HepG2 (cell line): ENCODE results near the gene APOC4. TPM values are rescaled to one million over a fixed set of nuclear protein-coding genes. Genes with fewer than 3 reads are reported as not detected.

ENCODE experiments used
- CEBPZ ChIP-seq: IDR thresholded peaks from 2 replicates; pipeline ENCODE4 v1.6.1; 2012; ENCODE audit warnings: low read length, improper control_type of control experiment
- GABPA ChIP-seq, 2 experiments: IDR thresholded peaks; 2 replicates each; pipeline ENCODE4 v1.6.1; 2011 to 2016; ENCODE audit warnings: low read depth in 2 of 2, low read length in 1 of 2, missing biosample characterization in 1 of 2, missing genetic modification characterization in 1 of 2
- KLF6 ChIP-seq: IDR thresholded peaks from 2 replicates; pipeline ENCODE4 v1.8.0; 2016; ENCODE audit warnings: missing biosample characterization, missing genetic modification reagents
- SNAPC4 ChIP-seq: sonication (generic); formaldehyde crosslinking; IDR thresholded peaks from 2 replicates; pipeline ENCODE4 v1.4.0; 2020; ENCODE audit warnings: mild to moderate bottlenecking, missing genetic modification reagents
- THAP8 ChIP-seq: sonication (generic); formaldehyde crosslinking; IDR thresholded peaks from 2 replicates; pipeline ENCODE4 v1.5.1; 2020; ENCODE audit warnings: missing genetic modification reagents, mild to moderate bottlenecking, borderline replicate concordance
- ZNF121 ChIP-seq: sonication (generic); formaldehyde crosslinking; IDR thresholded peaks from 2 replicates; pipeline ENCODE4 v1.5.0; 2020; ENCODE audit warnings: mild to moderate bottlenecking, missing genetic modification reagents
- ZNF546 ChIP-seq: sonication (generic); formaldehyde crosslinking; conservative IDR thresholded peaks from 2 replicates; pipeline ENCODE4 v1.8.1; 2023; ENCODE audit warnings: mild to moderate bottlenecking, missing genetic modification reagents
- ZSCAN21 ChIP-seq: sonication (generic); formaldehyde crosslinking; IDR thresholded peaks from 2 replicates; pipeline ENCODE4 v1.8.0; 2022; ENCODE audit warnings: mild to moderate bottlenecking, missing genetic modification reagents, moderate library complexity, borderline replicate concordance
- ZSCAN29 ChIP-seq: sonication (generic); formaldehyde crosslinking; conservative IDR thresholded peaks from 2 replicates; pipeline ENCODE4 v1.4.0; 2020; ENCODE audit warnings: mild to moderate bottlenecking, missing genetic modification reagents
- polyA plus RNA-seq, 8 experiments: library from polyadenylated mRNA; depleted of rRNA in 3 of 8; stranded (reverse) in 7 of 8; unstranded in 1 of 8; fragments of >200 nt; fragmentation: Illumina TruSeq in 4 of 8; extraction: Trizol in 4 of 8; gene quantifications; 2 replicates each; pipeline versions ENCODE4 v1.2.1 to v1.2.3, GENCODE V29; 2011 to 2016; ENCODE audit warnings: low read depth in 4 of 8, missing spikeins in 1 of 8, mixed read lengths in 1 of 8; ENCODE audit not compliant: insufficient read depth in 1 of 8
- total RNA-seq, 5 experiments: library from RNA; depleted of rRNA; stranded (reverse); fragments of >200 nt; fragmentation: Illumina TruSeq; extraction: Trizol; gene quantifications; 2 replicates each; pipeline ENCODE4 v1.2.3, GENCODE V29; 2016; ENCODE audit warnings: low read depth in 1 of 5

The APOC4 gene
- total and polyA plus RNA-seq, 2 of the 13 experiments (the other 11 are each of a cell fraction or from before 2014, with no cell fraction given), result 0.46 TPM; not detected in 1

- TF ChIP-seq THAP8 (CRISPR knock-in tag) (no peak), SNAPC4 (CRISPR knock-in tag) (no peak), ZSCAN21 (CRISPR knock-in tag) (no peak), ZSCAN29 (no peak), GABPA (IDR thresholded peaks at IDR 0.05; ENCODE audit: low read depth, low read length) (no peak), GABPA (CRISPR knock-in tag; IDR thresholded peaks at IDR 0.05; ENCODE audit: low read depth) (no peak), ZNF121 (CRISPR knock-in tag) (peak; percentile 85), KLF6 (CRISPR knock-in tag) (no peak), ZNF546 (no peak), CEBPZ (no peak)
Measured at GRCh38 chr19:44909775-44910174, 32.3 kb upstream of the APOC4 start (continued).
